ENCODE data around the gene C1GALT1C1L. TPM values are rescaled to one million over a fixed set of nuclear protein-coding genes. Genes with fewer than 3 reads are reported as not detected.
A peak's percentile ranks its signal among the peaks of the same experiment; 100 is the strongest.

The C1GALT1C1L gene
- total and polyA plus RNA-seq, 2 of the 13 experiments (the other 11 are each of a cell fraction or from before 2014, with no cell fraction given), result 1.3 to 2.4 TPM

GRCh38 chr2:43634604-43635306 is 41.5 kb downstream of the C1GALT1C1L start (continued):
- TF ChIP-seq ZNF556 (CRISPR knock-in tag; IDR thresholded peaks at IDR 0.05; ENCODE audit: borderline replicate concordance) (no peak; the same call in 1 of the 2 replicates), ZNF816 (CRISPR knock-in tag; IDR thresholded peaks at IDR 0.05; ENCODE audit: borderline replicate concordance) (no peak; the same call in 1 of the 2 replicates), RFXAP (CRISPR knock-in tag; IDR thresholded peaks at IDR 0.05; ENCODE audit: borderline replicate concordance) (no peak), TCF12 (IDR thresholded peaks at IDR 0.05) (no peak), TCF12 (CRISPR knock-in tag; IDR thresholded peaks at IDR 0.05) (no peak), HCFC1 (IDR thresholded peaks at IDR 0.05; ENCODE audit: low read depth, low read length) (no peak), HIVEP1 (CRISPR knock-in tag; IDR thresholded peaks at IDR 0.05) (no peak), ZEB1 (IDR thresholded peaks at IDR 0.05; ENCODE audit: insufficient replicate concordance, low read depth) (no peak), U2AF2 (IDR thresholded peaks at IDR 0.05; ENCODE audit: low read depth, low read length) (no peak), GZF1 (CRISPR knock-in tag; IDR thresholded peaks at IDR 0.05) (no peak), REPIN1 (CRISPR knock-in tag; IDR thresholded peaks at IDR 0.05; ENCODE audit: borderline replicate concordance, low read depth) (no peak), MTF1 (CRISPR knock-in tag; IDR thresholded peaks at IDR 0.05) (no peak), KDM4B (CRISPR knock-in tag; IDR thresholded peaks at IDR 0.05) (peak; percentile 47; the same call in 1 of the 2 replicates), MAFF (IDR thresholded peaks at IDR 0.05; ENCODE audit: low read depth, low read length) (peak; percentile 36), CREB1 (IDR thresholded peaks at IDR 0.05) (peak; percentile 59; the same call in 1 of the 2 replicates), CREB1 (CRISPR knock-in tag; IDR thresholded peaks at IDR 0.05) (peak; percentile 88), ZFYVE20 (CRISPR knock-in tag; IDR thresholded peaks at IDR 0.05; ENCODE audit: borderline replicate concordance, low read depth) (no peak), IKZF4 (CRISPR knock-in tag; IDR thresholded peaks at IDR 0.05; ENCODE audit: borderline replicate concordance, low read depth, not compliant biosample characterization) (no peak), ZNF414 (CRISPR knock-in tag; IDR thresholded peaks at IDR 0.05) (0 out of 2 replicates have a peak, but pooled peaks have one; percentile 42), HOXA3 (CRISPR knock-in tag; IDR thresholded peaks at IDR 0.05) (no peak), ZBTB20 (CRISPR knock-in tag; IDR thresholded peaks at IDR 0.05; ENCODE audit: borderline replicate concordance, low read depth) (no peak), AGO1 (IDR thresholded peaks at IDR 0.05; ENCODE audit: low read depth, low read length, poor library complexity, severe bottlenecking) (no peak), ZNF546 (CRISPR knock-in tag; conservative IDR thresholded peaks at IDR 0.05) (no peak), ZNF207 (IDR thresholded peaks at IDR 0.05; ENCODE audit: borderline replicate concordance) (no peak), USF2 (IDR thresholded peaks at IDR 0.05; ENCODE audit: low read depth, low read length) (no peak), USF2 (CRISPR knock-in tag; IDR thresholded peaks at IDR 0.05; ENCODE audit: borderline replicate concordance) (peak; percentile 38; the same call in 1 of the 2 replicates), LRRFIP1 (CRISPR knock-in tag; conservative IDR thresholded peaks at IDR 0.05) (no peak)
